ENCODE results near the gene DDI2. TPM values are rescaled to one million over a fixed set of nuclear protein-coding genes. Genes with fewer than 3 reads are reported as not detected.

The DDI2 gene
- total and polyA plus RNA-seq, 2 donors (not counting 3 experiments of a cell fraction or from before 2014, with no cell fraction given), result 5.4 to 35.2 TPM

DNA sequence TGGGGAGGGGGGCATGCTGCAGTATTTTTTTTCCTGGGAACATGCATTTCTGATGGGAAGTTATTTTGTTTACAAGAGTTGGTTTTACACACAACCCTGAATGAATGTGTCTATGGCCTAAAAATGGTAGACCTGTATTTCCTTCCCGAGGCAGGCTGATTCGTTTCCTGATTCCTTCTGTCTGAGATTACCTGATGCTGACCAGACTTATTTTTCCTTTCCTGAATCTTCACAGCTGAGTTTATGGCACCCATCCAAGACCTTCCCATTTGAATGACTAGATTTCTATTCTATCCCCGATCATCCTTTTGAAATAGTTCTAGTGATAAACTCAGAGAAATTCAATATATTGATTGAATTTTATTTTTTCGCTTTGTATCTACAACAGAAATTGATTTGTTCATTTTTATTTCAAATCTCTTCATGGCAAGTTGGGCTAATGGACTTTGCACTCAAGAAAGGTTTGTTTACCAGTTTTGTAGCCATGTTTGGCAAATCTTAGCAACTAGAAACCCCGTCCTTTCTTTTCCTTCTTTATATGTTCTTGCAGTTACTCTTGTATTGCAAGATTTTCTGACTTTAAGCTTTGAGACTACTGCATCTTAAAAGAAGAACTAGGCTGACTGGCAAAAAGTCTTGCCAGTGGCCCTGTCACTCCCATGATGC lies 51.0 kb downstream of the DDI2 start:
- ChIA-PET POLR2A (no interaction called here), CTCF (interaction anchor here (1.1 kb wide), 1 partner anchor 56 kb away, joined by 3 read pairs; no protein-coding TSS in a partner anchor)
- H4K20me1 ChIP-seq (replicated peaks; ENCODE audit: control insufficient read depth, extremely low read depth, insufficient read depth, low read length), result no peaks in the 10 kb centered on the region
- peaks cover 8% of the 10 kb centered on the region for H3K4me1 ChIP-seq (ENCODE audit: control insufficient read depth, extremely low read depth, insufficient read depth, low read length)
- no peak overlapping the region for H2AFZ ChIP-seq (ENCODE audit: low read depth, low read length)
- no peak overlapping the region for H3K4me3 ChIP-seq (replicated peaks in 1 of 3; ENCODE audit: insufficient read depth in 1 of 3, low read depth in 1 of 3, low read length in 3 of 3)
- TF ChIP-seq POLR2AphosphoS5 (IDR thresholded peaks at IDR 0.05; ENCODE audit: insufficient read depth, low read depth, low read length), result no peak
- TF ChIP-seq MAX (IDR thresholded peaks at IDR 0.05; ENCODE audit: insufficient read depth, insufficient read length), result no peak
- TF ChIP-seq FOS (IDR thresholded peaks at IDR 0.05; ENCODE audit: borderline replicate concordance, insufficient read depth, low read length), result peak; percentile 46
- TF ChIP-seq EZH2 (IDR thresholded peaks at IDR 0.05; ENCODE audit: borderline replicate concordance, low read depth, low read length, severe bottlenecking), result no peak
- TF ChIP-seq CTCF (IDR thresholded peaks at IDR 0.05; ENCODE audit: extremely low read depth in 1 of 2, insufficient read depth in 1 of 2, low read depth in 1 of 2, low read length in 2 of 2), result no peak
- TF ChIP-seq GATA2 (IDR thresholded peaks at IDR 0.05; ENCODE audit: insufficient read depth, insufficient read length, low read depth, low read length), result no peak
- TF ChIP-seq MYC (IDR thresholded peaks at IDR 0.05; ENCODE audit: low read depth, low read length), result no peak
- H3K27ac ChIP-seq (ENCODE audit: insufficient read depth, low read depth, low read length), result no peak overlapping the region
- dilution Hi-C loops (cut with MboI; ENCODE audit: extremely low pct_ligation_motif_present, low sequenced_read_pairs), result no loop called here
- peak; percentile 32 for DNase-seq (ENCODE audit: low read depth, low spot score)
- BruUV-seq (replicated peaks), result no TSS peak
- no peak overlapping the region for H3K4me2 ChIP-seq (ENCODE audit: insufficient read depth, low read length)
- H3K9me3 ChIP-seq (replicated peaks; ENCODE audit: control insufficient read depth, insufficient read depth, low read length), result no peaks in the 10 kb centered on the region
- peak; percentile 49 for FAIRE-seq
- no peaks in the 10 kb centered on the region for H3K27me3 ChIP-seq (ENCODE audit: control insufficient read depth in 2 of 2, insufficient read depth in 2 of 2, low read length in 2 of 2)
- H3K9me1 ChIP-seq (replicated peaks; ENCODE audit: control insufficient read depth, extremely low read depth, insufficient read depth, low read length), result no peaks in the 10 kb centered on the region
- H3K79me2 ChIP-seq (ENCODE audit: control insufficient read depth, insufficient read depth, low read length), result no peaks in the 10 kb centered on the region
- no peak overlapping the region for H3K9ac ChIP-seq (replicated peaks; ENCODE audit: extremely low read depth, insufficient read depth, low read length)
- no peaks in the 10 kb centered on the region for H3K36me3 ChIP-seq (ENCODE audit: control insufficient read depth in 2 of 2, extremely low read depth in 1 of 2, insufficient read depth in 2 of 2, low read length in 2 of 2)
- intact Hi-C loops (cut with micrococcal nuclease), result no loop called here
